ENCODE data around the gene CDH4.

GRCh38 chr20:61785567-61785816 is 533.4 kb downstream of the CDH4 start:
- TF ChIP-seq CTCF (IDR thresholded peaks at IDR 0.05) (no peak), EZH2 (IDR thresholded peaks at IDR 0.05; ENCODE audit: borderline replicate concordance, insufficient read depth, low read depth, low read length, poor library complexity, severe bottlenecking) (no peak)

All from B cell (primary cell).